Kidney epithelial cell (primary cell): ENCODE results near the gene NEK6. TPM values are rescaled to one million over a fixed set of nuclear protein-coding genes. Genes with fewer than 3 reads are reported as not detected.

Experiments
- DNase-seq: peaks from one replicate; pipeline ENCODE4 v3.0.0-alpha.2; 2010; ENCODE audit warnings: low read depth
- H3K27me3 ChIP-seq: 2 replicates; pipeline ENCODE4 v1.6.0; 2011; ENCODE audit warnings: low read length; ENCODE audit not compliant: control insufficient read depth, insufficient read depth
- H3K36me3 ChIP-seq: 2 replicates; pipeline ENCODE4 v1.5.1; 2011; ENCODE audit warnings: low read length; ENCODE audit not compliant: control insufficient read depth, insufficient read depth
- H3K4me3 ChIP-seq: 2 replicates; pipeline ENCODE4 v1.5.1; 2011; ENCODE audit warnings: low read depth, mild to moderate bottlenecking, control low read depth, low read length
- total RNA-seq: library from RNA; depleted of rRNA; stranded (reverse); fragments of >200 nt; gene quantifications from 2 replicates; pipeline ENCODE4 v1.2.3, GENCODE V29; 2015
- TF ChIP-seq, protein P1 (sequence below): IDR thresholded peaks from 2 replicates; pipeline ENCODE4 v1.5.1; 2011; ENCODE audit warnings: mild to moderate bottlenecking, moderate library complexity, low read length, control low read depth, inconsistent platforms; ENCODE audit not compliant: insufficient read depth, poor library complexity, severe bottlenecking

Gene NEK6
- total RNA-seq, 1 donor from 2014 or later: 17.8 TPM

DNA sequence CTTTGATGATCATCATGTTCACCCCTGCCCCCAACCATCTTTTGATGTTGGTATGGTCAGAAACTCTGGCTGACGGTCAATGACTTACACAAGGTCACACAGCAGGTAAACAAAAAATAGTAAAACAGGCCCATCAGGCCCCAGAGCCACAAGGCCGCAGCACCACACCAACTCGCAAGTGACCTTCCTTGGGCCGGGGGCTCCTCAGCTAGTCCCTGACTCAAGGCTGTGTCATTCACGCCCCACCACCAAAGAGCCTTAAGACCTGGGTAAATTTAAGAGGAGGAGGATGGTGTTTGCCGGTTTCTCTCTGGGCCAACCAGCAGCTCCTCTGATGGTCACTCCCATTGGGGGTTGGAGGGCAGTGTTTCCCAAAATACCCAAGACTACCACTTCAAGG is 101.7 kb downstream of the NEK6 start:
- TF ChIP-seq, protein P1, sequence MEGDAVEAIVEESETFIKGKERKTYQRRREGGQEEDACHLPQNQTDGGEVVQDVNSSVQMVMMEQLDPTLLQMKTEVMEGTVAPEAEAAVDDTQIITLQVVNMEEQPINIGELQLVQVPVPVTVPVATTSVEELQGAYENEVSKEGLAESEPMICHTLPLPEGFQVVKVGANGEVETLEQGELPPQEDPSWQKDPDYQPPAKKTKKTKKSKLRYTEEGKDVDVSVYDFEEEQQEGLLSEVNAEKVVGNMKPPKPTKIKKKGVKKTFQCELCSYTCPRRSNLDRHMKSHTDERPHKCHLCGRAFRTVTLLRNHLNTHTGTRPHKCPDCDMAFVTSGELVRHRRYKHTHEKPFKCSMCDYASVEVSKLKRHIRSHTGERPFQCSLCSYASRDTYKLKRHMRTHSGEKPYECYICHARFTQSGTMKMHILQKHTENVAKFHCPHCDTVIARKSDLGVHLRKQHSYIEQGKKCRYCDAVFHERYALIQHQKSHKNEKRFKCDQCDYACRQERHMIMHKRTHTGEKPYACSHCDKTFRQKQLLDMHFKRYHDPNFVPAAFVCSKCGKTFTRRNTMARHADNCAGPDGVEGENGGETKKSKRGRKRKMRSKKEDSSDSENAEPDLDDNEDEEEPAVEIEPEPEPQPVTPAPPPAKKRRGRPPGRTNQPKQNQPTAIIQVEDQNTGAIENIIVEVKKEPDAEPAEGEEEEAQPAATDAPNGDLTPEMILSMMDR: no peak
- Histone ChIP-seq H3K4me3 (no peak overlapping the region), H3K36me3 (peaks cover 1% of the 10 kb centered on the region)

DNA sequence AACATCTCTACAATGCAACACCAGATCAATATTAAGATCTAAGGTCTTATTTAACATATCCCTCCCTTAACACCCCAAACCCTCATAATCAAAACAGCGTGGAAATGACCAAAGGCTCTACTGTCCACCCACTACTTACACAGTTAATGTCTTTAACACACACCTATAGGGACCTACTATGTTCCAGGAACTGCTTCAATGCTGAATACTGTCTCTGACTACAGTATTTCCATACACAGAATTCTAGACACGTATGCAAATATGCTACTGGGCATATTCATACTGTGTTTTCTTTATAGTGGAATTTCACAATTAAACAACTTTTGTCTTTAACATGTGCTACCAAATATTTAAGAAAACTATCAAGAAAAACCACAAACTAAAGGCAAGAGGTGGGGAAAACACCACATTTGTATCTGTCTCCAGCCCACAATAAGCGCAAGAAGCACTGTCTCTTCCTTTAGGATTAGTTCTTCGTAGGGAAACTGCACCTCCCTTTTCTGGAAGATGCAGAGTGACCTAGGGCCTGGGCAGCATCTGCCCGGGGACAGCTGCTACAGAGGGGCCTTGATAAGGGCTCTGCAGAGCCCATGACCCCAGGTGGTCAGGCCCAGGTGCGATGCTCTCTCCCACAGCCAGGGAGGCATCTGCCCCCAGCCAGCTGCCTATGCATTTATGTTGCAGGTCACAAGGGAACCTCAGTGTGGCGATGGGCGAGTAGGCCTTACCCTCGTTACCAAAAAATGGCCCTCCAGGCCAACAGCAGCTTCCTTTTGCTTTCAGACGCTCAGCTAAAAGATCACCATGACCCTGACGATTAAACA is 102.3 kb downstream of the NEK6 start:
- no peaks in the 10 kb centered on the region for H3K36me3 ChIP-seq
- no peak overlapping the region for H3K4me3 ChIP-seq
- TF ChIP-seq, protein P1: no peak
- DNase-seq: no peak
- H3K27me3 ChIP-seq: no peaks in the 10 kb centered on the region

More for the DNA sequence above, 101.7 kb downstream of the NEK6 start:
- no peaks in the 10 kb centered on the region for H3K27me3 ChIP-seq
- DNase-seq: no peak

DNA sequence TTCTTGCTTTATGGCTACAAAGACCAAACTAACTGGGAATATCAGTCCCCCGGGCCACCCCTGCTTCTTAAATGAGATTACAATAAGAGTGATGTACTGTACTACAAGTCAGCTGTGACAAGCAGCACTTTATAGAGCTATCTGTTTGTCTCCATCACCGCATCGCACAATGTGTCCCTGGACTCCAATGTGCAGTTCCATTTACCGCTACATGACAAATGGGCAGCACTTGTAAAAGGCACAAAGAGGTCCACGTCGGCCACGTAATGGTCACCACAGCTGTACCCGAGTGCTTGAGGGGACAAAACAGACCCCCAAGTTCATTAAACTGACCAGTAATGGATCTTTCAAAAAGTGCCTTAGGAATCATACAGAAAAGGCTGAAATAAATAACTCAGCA is 103.4 kb downstream of the NEK6 start:
- TF ChIP-seq, protein P1: no peak
- no peaks in the 10 kb centered on the region for H3K36me3 ChIP-seq
- no peak overlapping the region for H3K4me3 ChIP-seq
- H3K27me3 ChIP-seq: no peaks in the 10 kb centered on the region
- no peak for DNase-seq

DNA sequence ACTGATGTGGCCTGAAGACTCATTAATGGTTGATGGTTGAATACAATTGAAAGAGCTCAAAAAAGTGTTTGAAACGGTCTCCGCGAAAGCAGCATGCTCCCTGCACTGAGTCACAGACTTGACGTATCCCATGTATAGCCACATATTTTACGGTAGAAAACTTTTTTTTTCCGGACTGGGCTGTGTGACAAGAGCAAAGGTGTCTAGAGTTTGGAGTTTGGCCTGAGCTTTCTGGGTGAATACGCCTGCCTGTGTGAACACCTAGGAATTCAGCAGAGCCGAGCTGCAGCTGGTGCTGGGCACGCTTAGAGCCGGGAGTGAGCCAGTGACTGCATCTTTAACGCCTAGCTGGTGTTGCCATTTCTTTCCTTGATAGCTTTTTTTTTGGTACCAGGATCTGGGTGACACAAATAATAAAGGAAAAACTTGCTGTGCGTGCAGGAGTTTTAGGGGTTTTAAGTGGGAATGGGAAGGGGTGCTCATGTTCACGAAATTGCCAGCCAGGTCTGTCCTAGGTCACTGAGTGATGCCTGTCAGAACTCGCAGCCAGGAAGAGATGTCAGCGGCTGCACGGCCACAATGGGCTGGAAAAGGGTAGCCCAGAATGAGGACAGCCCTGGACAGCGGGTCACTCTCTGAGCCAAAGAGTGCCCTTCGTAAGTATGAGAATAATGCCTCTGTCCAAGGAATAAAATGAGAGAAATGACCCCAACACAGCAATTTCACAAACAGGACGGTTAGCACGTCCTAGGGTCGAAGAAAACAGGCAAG is 105.8 kb downstream of the NEK6 start:
- TF ChIP-seq, protein P1: no peak
- Histone ChIP-seq H3K4me3 (no peak overlapping the region), H3K27me3 (no peaks in the 10 kb centered on the region), H3K36me3 (no peaks in the 10 kb centered on the region)
- no peak for DNase-seq

DNA sequence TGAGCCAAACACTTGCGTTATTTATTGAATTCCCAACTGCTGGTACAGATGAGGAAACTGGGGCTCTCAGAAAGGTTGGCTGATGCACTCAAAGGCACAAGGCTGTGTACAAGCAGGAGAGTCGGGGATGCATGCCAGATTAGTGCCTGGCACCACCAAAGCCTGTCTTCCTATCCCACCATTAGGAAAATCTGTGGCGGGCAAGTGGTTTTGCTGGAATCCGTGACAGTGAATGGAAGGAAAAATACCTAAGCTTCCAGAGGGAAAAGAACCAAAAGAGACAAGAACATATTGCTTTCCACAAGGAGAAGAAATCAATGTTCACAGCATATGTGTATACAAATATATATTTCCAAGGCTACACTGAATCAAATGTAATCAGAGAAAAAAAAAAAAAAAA is 106.4 kb downstream of the NEK6 start:
- Histone ChIP-seq H3K36me3 (no peaks in the 10 kb centered on the region), H3K27me3 (no peaks in the 10 kb centered on the region), H3K4me3 (no peak overlapping the region)
- TF ChIP-seq, protein P1: no peak
- DNase-seq: no peak
